Suppressor macrophage treated with lipopolysaccharide for 1 hour (primary cell): ENCODE data around the gene DCDC1.
"Not testable (repeated sequence)": the region's sequence is repeated elsewhere in the genome, so short reads cannot be mapped to it uniquely, and the experiment has no call there.

Experiments
- DNase-seq, 3 donors: peaks; one replicate each; pipeline ENCODE4 v3.0.0-alpha.2; 2020 to 2022

DCDC1 gene

GRCh38 chr11:30984442-30984816, 385.1 kb downstream of the DCDC1 start:
- no peak for DNase-seq

- no peak for DNase-seq
Observed at GRCh38 chr11:30983776-30984441, 385.6 kb downstream of the DCDC1 start.

- no peak for DNase-seq
Observed at GRCh38 chr11:30983143-30983542, 386.4 kb downstream of the DCDC1 start.

GRCh38 chr11:30967579-30967978, 402.0 kb downstream of the DCDC1 start:
- no peak for DNase-seq

GRCh38 chr11:30960387-30960992, 409.0 kb downstream of the DCDC1 start:
- peak; percentile 27 to 39 (median 37) for DNase-seq

GRCh38 chr11:30956751-30957150, 412.8 kb downstream of the DCDC1 start:
- DNase-seq, result peak; percentile 17 to 33 (median 28)

DNA sequence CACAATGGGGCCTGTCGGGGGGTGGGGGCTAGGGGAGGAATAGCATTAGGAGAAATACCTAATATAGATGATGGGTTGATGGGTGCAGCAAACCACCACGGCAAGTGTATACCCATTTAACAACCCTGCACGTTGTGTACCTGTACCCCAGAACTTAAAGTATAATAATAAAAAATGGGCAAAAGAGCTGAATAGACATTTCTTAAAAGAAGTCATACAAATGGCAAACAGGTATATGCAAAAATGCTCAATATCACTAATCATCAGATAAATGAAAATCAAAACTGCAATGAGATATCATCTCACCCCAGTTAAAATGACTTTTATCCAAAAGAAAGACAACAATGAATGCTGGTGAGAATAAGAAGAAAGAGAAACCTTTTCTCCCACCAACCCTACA, 419.7 kb downstream of the DCDC1 start:
- DNase-seq, result no peak

- DNase-seq, result not testable (repeated sequence)
Observed at GRCh38 chr11:30947715-30948114, 421.8 kb downstream of the DCDC1 start.

- no peak for DNase-seq
Observed at GRCh38 chr11:30938810-30939209, 430.7 kb downstream of the DCDC1 start.

DNA sequence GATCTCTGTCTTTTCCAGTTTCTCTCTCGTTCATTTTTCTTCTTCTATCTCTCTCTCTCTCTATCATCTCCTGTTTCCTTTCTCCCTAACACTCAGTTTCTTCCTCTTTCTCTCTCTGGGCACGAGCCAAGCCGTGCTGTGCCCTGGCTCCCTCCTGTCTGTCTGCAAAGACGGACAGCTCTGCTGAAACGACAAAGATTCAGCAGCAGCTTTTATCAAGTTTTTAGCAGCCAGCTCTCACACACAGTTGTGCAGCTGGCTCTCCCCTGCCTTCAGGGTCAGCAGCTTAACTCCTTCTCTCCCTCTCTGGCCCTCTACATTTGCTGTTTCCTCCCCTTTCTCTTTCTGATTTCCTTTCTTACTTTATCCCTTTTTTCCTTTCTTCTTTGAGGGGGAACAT, 431.4 kb downstream of the DCDC1 start:
- DNase-seq, result no peak

- DNase-seq, result no peak
Observed at GRCh38 chr11:30936491-30936890, 433.0 kb downstream of the DCDC1 start.

DNA sequence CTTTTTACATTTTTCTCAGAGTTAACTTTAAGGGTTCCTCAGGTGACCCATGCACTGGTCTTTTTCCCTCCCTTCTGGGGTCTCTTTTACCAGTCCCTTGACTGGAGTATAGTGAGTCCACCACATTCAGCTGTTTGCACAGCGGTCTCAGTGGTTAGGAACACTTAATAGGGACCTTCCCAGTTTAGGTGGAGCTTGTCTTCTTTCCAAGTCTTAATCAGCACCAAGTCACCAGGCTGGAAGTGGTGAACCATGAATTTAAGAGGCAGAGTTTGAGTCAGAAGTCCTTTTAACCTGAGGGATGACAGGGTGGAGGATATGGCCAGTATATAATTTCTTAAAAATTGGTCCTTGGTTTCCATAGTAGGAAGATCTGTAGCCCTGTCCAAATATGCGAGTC, 433.7 kb downstream of the DCDC1 start:
- no peak for DNase-seq

GRCh38 chr11:30926130-30926529, 443.4 kb downstream of the DCDC1 start:
- DNase-seq, result no peak

DNA sequence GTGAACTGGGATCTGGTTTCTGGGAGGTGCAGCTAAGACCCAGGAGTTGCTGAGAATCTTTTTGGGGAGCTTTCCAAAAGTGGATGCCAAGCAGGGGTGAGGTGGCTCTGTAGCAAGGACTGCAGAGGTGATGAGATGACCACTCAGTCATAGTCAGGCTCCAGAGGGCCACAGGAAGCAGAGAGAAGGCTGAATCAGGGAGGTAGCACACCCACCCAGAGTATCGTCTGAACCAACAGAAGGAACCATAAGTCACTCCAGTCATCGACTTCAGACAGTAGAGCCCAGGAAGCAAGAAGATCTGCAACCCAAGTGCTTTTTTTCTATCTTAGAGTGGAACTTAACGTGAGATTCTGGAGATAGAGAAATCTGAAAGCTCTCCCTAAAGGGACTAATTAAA, 447.7 kb downstream of the DCDC1 start:
- DNase-seq, result peak in 2 of 3 donors; percentile 69 to 78

GRCh38 chr11:30919389-30920152, 450.0 kb downstream of the DCDC1 start:
- DNase-seq, result peak; percentile 82 to 98 (median 95)

GRCh38 chr11:30917859-30918478, 451.6 kb downstream of the DCDC1 start:
- DNase-seq, result peak; percentile 76 to 90 (median 89)

- DNase-seq, result peak; percentile 12 to 70 (median 56)
Observed at GRCh38 chr11:30917266-30917665, 452.3 kb downstream of the DCDC1 start.

DNA sequence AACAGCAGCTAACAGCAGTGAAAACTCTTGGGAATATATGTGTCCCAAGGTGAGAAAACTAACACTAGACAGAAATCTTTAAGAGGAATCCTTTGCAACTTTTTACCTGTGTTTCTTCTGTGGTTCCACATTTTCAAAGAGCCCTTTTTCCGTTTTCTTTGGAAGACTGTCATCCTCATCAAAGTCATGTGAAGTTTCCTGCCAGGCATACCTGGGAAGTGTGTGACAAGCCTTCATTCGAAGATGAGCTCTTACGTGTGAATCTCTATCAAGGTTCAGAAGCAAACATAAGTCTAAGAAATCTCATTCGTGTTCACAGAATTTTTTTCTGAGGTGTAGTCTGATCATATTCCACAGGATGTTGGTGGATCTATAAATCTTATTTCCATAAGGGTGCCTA, 452.8 kb downstream of the DCDC1 start:
- no peak for DNase-seq

- peak; percentile 64 to 67 (median 65) for DNase-seq
Observed at GRCh38 chr11:30914143-30914762, 455.3 kb downstream of the DCDC1 start.

- DNase-seq, result no peak
Observed at GRCh38 chr11:30911247-30911646, 458.3 kb downstream of the DCDC1 start.

GRCh38 chr11:30908857-30909256, 460.7 kb downstream of the DCDC1 start:
- DNase-seq, result no peak

- DNase-seq, result no peak
Observed at GRCh38 chr11:30908272-30908671, 461.3 kb downstream of the DCDC1 start.

DNA sequence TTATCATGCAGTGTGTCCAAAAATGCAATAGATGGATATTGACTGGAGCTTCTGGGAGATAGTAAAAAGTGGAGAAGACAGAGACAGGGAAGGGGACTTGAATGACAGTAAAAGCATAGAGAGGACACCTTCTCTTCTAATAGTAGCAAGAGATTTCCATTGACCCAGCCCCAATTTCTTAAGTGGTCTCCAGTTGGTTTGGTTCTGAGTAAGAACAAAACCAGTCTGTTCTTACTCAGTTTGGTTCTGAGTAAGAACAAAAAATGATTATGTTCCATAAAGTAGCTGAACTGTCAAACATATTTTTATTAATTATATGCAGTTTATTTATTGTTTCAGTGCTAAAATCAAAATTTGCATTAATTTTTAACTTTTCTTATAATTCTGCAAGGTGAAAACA, 466.6 kb downstream of the DCDC1 start:
- DNase-seq, result no peak
